SJCRH30 (cell line): ENCODE results near the gene HIPK2. TPM values are rescaled to one million over a fixed set of nuclear protein-coding genes. Genes with fewer than 3 reads are reported as not detected.
A peak's percentile ranks its signal among the peaks of the same experiment; 100 is the strongest.

ENCODE experiments used
- DNase-seq, 2 experiments: peaks; one replicate each; pipeline ENCODE4 v3.0.0-alpha.2; 2015 to 2020
- H3K27ac ChIP-seq: fragments of 250-450 bp; sonication (Bioruptor Pico); 2 replicates; pipeline ENCODE4 v1.5.1; 2020; ENCODE audit warnings: mild to moderate bottlenecking, moderate library complexity
- H3K27me3 ChIP-seq: fragments of 250-450 bp; sonication (Bioruptor Pico); 2 replicates; pipeline ENCODE4 v1.5.1; 2020; ENCODE audit warnings: mild to moderate bottlenecking, moderate library complexity
- H3K36me3 ChIP-seq: fragments of 250-450 bp; sonication (Bioruptor Pico); 2 replicates; pipeline ENCODE4 v1.5.1; 2020; ENCODE audit warnings: mild to moderate bottlenecking, moderate library complexity
- H3K4me1 ChIP-seq: fragments of 250-450 bp; sonication (Bioruptor Pico); 2 replicates; pipeline ENCODE4 v1.5.1; 2020; ENCODE audit warnings: mild to moderate bottlenecking, moderate library complexity
- H3K4me3 ChIP-seq: fragments of 250-450 bp; sonication (Bioruptor Pico); 2 replicates; pipeline ENCODE4 v1.5.1; 2020; ENCODE audit warnings: mild to moderate bottlenecking, moderate library complexity
- H3K9me3 ChIP-seq: fragments of 250-450 bp; sonication (Bioruptor Pico); replicated peaks from 2 replicates; pipeline ENCODE4 v1.5.1; 2020; ENCODE audit warnings: mild to moderate bottlenecking, moderate library complexity
- total RNA-seq: library from RNA; depleted of rRNA; stranded (reverse); fragments of >200 nt; shearing (Covaris generic); gene quantifications from 2 replicates; pipeline ENCODE4 v1.2.3, GENCODE V29; 2014

HIPK2 gene
- total RNA-seq, 1 experiment from 2014 or later = 17.2 TPM

- H3K36me3 ChIP-seq = no peaks in the 10 kb centered on the region
- H3K4me1 ChIP-seq = peaks cover 16% of the 10 kb centered on the region
- no peak for DNase-seq
- no peak overlapping the region for H3K27ac ChIP-seq
- no peaks in the 10 kb centered on the region for H3K27me3 ChIP-seq
- H3K9me3 ChIP-seq = no peaks in the 10 kb centered on the region
- H3K4me3 ChIP-seq = no peak overlapping the region
These were observed 121.4 kb downstream of the HIPK2 start for GRCh38 chr7:139656387-139656786.

DNA sequence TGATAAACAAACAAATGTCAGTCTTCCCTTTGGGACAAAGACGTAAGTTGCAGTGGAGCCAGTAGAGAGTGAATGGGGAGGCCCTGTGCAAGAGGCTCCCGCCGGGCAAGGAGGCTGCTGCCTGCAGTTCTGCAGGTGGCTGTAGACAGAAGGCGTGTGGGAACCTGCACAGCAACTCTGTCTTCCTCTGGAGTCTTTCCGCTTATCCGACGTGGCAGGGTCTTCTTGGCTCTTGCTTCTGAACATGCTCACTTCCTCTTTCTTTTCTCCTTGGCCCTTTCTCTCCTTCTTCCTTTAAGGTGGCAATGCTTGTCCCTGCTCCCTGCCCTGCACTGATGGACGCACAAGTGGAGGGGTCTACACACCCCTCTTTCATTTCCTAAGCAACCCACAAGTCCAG is 122.5 kb downstream of the HIPK2 start:
- H3K27ac ChIP-seq = no peak overlapping the region
- H3K27me3 ChIP-seq = no peaks in the 10 kb centered on the region
- peaks cover 16% of the 10 kb centered on the region for H3K4me1 ChIP-seq
- no peak overlapping the region for H3K4me3 ChIP-seq
- H3K36me3 ChIP-seq = no peaks in the 10 kb centered on the region
- H3K9me3 ChIP-seq = no peaks in the 10 kb centered on the region
- DNase-seq = no peak

DNA sequence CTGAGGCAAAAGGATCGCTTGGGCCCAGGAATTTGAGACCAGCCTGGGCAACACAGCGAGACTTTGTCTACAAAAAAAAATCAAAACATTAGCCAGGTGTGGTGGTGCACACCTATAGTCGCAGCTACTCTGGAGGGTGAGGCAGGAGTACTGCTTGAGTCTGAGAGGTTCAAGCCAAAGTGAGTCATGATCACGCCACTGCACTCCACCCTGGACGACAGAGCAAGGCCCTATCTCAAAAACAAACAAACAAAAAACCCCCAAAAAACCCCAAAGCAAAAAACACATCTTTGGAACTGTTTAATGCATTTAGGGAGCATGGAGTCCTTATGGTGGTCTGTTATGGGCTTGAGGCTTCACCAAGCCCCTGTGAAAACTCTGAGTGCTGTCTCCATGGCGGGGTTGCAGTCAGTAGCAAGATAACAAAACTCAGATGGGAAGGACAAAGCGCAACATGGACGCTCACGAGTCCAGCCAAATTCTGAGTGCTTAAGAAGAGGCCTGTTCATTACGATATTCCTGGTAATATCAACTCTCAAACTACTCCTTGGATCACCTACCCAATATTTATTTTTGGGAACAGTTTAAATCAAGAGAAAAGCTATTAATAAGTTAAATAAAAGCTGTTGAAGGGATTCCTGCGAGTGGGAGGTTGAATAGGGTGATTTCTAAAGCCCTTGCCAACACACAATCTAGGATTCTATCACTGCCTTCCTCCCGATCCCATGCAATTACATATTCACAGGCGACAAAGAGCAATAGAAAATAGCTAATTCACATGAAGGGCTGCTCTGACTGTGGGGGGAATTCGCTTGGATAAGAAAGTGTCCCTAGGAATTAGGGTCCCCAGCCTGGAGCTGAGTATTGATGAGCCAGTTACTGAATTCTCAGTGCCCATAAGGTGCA is 123.3 kb downstream of the HIPK2 start:
- Histone ChIP-seq H3K4me3 (no peak overlapping the region), H3K27ac (peak overlapping the region; percentile 67; the same call in 1 of the 2 replicates), H3K4me1 (peaks cover 16% of the 10 kb centered on the region), H3K9me3 (no peaks in the 10 kb centered on the region), H3K27me3 (no peaks in the 10 kb centered on the region), H3K36me3 (no peaks in the 10 kb centered on the region)
- no peak for DNase-seq

- Histone ChIP-seq H3K36me3 (no peaks in the 10 kb centered on the region), H3K9me3 (no peaks in the 10 kb centered on the region), H3K27me3 (no peaks in the 10 kb centered on the region), H3K4me1 (peaks cover 16% of the 10 kb centered on the region), H3K4me3 (no peak overlapping the region), H3K27ac (no peak overlapping the region)
- DNase-seq = no peak
These were observed 125.9 kb downstream of the HIPK2 start for GRCh38 chr7:139651914-139652313.

GRCh38 chr7:139651308-139651707 is 126.5 kb downstream of the HIPK2 start:
- Histone ChIP-seq H3K36me3 (no peaks in the 10 kb centered on the region), H3K9me3 (no peaks in the 10 kb centered on the region), H3K4me3 (no peak overlapping the region), H3K4me1 (peaks cover 16% of the 10 kb centered on the region), H3K27ac (no peak overlapping the region), H3K27me3 (no peaks in the 10 kb centered on the region)
- no peak for DNase-seq

- no peak overlapping the region for H3K27ac ChIP-seq
- H3K36me3 ChIP-seq = no peaks in the 10 kb centered on the region
- H3K4me3 ChIP-seq = no peak overlapping the region
- H3K4me1 ChIP-seq = peaks cover 16% of the 10 kb centered on the region
- no peaks in the 10 kb centered on the region for H3K9me3 ChIP-seq
- no peaks in the 10 kb centered on the region for H3K27me3 ChIP-seq
- no peak for DNase-seq
These were observed 127.2 kb downstream of the HIPK2 start for GRCh38 chr7:139650429-139651100.

DNA sequence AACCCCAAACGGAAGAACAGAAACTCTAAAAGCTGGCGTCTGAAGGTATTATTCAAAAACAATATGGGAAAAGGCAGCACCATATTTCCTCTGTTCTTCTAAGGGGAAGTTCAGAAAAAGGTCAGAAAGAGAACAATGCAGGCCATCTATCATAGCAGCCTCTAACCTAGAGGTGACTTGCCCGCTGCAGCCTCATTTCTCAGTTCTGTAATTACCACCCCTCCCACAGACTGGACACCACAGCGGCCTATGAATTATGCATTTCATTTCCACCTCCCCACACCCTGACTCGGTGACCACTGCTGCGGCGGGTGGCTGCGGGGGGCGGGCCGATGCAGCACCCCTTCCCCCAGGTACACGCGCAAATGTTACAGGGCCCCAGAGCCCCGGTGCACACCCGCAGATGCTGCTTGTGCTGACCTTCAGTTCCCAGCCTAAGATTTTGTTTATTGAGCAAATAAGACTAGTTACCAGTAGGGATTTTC is 128.8 kb downstream of the HIPK2 start:
- H3K27me3 ChIP-seq = no peaks in the 10 kb centered on the region
- H3K9me3 ChIP-seq = no peaks in the 10 kb centered on the region
- H3K36me3 ChIP-seq = no peaks in the 10 kb centered on the region
- DNase-seq = no peak
- no peak overlapping the region for H3K27ac ChIP-seq
- peaks cover 15% of the 10 kb centered on the region for H3K4me1 ChIP-seq
- H3K4me3 ChIP-seq = no peak overlapping the region

DNA sequence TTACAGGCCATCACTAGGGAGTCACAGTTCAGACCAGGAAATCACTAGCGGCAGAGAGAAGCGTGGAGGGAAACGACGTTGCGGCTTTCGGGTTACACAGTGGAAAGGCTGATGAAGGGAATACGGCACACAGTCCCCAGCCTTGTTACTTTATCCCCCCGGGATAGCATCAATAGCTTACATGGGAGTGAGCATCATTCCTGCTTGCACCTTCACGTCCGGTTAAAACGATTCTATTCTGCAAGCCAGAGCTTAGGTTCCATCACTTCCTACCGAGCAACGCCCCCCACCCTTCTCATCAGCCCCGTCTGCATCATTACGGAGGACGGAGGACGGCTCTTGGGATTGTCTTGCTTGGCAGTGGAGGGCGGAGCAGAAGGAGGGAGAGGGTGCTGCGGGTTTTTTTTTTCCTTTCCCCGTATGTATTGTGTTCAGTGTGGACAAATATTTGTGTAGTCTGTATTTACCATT is 129.4 kb downstream of the HIPK2 start:
- peaks cover 10% of the 10 kb centered on the region for H3K4me1 ChIP-seq
- no peaks in the 10 kb centered on the region for H3K9me3 ChIP-seq
- no peak overlapping the region for H3K27ac ChIP-seq
- H3K4me3 ChIP-seq = no peak overlapping the region
- H3K36me3 ChIP-seq = no peaks in the 10 kb centered on the region
- H3K27me3 ChIP-seq = no peaks in the 10 kb centered on the region
- no peak for DNase-seq

DNA sequence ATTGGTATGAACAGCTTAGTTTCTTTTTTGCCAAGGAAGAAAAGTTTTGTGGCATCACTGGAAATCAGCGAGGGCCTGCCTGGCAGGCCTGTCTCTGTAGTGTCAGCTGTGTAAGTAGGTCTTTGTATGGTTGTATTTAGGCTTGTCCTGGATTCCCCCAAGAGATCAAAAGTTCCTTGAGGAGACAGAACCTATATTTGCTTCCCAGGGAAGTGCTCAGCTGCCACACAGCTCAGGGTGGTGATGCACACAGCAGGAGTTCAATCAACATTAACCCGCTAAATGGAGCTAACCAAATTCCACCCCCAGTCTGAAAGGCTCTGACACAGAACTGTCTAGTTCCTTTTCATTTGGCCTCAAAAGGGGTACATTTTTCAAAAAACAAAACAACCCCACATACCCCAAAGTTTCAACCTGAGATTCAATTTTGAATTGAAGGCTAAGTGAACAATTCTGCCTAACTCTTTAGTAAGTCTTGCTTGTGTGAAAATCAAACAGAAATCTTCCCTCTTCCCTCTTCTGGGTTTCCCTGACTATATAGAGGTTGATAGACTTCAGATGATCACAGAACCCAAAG is 129.9 kb downstream of the HIPK2 start:
- H3K4me1 ChIP-seq = peaks cover 7% of the 10 kb centered on the region
- H3K27ac ChIP-seq = no peak overlapping the region
- H3K27me3 ChIP-seq = no peaks in the 10 kb centered on the region
- no peaks in the 10 kb centered on the region for H3K36me3 ChIP-seq
- H3K4me3 ChIP-seq = no peak overlapping the region
- DNase-seq = no peak
- H3K9me3 ChIP-seq = no peaks in the 10 kb centered on the region

DNA sequence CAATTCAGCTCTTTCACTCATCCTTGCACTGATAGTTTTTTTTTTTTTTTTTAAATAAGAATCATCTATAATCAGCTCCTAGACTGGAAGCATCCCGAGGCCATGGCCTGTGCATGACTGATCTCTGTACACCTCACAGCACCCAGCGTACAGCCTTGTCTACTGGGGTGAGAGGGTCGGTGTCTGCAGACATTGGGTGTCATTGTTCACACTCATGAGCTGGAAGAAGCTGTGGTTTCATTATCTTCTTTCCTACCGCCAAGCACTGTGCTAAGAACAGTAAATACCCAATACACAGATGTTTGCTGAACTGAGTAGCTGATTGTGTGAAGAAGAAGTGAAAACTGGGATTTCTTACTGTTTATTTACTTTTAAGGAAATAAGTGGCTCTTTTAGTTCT is 130.7 kb downstream of the HIPK2 start:
- Histone ChIP-seq H3K9me3 (no peaks in the 10 kb centered on the region), H3K27ac (no peak overlapping the region), H3K36me3 (no peaks in the 10 kb centered on the region), H3K4me1 (peaks cover 2% of the 10 kb centered on the region; the same call in 1 of the 2 replicates), H3K4me3 (no peak overlapping the region), H3K27me3 (no peaks in the 10 kb centered on the region)
- DNase-seq = no peak

DNA sequence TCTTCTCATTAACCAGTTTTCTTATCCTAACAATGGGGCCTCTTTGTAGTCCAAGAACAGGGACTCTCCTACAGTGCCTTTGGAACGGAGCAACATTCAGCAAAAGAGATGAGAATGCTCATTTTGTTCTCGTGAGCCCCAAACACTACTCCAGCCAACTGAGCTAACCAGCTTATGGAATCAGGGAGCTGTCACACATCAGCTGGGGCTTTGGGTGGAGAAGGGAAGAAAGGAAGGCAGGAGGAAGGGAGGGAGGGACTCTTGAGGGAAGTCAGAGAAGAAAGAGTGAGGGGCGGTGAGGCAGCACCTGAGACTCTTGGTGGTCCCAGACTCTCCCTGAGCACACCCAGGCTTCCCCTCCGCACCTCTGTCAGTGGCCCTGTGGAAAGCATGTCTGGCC is 131.2 kb downstream of the HIPK2 start:
- DNase-seq = no peak
- H3K27ac ChIP-seq = no peak overlapping the region
- no peaks in the 10 kb centered on the region for H3K36me3 ChIP-seq
- no peaks in the 10 kb centered on the region for H3K4me1 ChIP-seq
- no peaks in the 10 kb centered on the region for H3K9me3 ChIP-seq
- no peaks in the 10 kb centered on the region for H3K27me3 ChIP-seq
- H3K4me3 ChIP-seq = no peak overlapping the region

DNA sequence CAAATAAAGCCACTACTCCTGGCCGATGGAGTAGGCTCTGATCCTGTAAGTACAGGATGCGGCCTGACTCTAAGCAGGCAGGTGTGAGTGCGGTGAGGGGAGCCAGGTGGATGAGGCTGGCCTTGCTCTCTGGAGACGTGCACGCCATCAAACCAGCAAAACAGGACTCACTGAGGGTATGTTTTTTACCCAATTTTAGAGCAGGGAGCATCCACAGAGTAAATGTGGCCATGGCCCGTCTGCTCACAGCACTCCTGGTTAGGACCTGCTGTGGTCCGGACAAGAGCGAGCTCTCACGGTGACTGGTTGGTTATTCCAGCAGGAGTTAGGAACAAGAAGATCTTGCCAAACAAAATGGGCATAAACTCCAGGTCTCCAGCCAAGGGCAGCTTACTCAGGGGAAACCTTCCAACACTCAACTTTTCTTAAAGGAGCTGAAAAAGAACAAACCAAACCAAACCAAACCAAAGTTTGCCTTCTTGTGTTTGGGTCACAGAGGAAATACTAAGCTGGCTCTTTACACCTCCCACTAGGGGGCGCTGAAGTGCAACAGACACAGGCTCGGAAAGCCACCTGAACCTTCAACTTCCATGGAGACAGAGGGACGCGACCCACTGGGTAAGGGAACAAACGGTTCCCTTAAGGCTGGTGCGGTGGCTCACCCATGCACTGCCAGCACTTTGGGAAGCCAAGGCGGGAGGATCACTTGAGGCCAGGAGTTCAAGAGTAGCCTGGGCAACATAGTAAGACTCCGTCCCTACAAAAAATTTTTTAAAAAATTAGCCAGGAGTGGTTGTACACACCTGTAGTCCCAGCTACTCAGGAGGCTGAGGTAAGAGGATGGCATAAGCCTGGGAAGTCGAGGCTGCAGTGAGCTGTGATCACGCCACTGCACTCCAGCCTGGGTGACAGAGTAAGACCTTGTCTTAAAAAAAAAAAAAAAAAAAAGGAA is 131.9 kb downstream of the HIPK2 start:
- Histone ChIP-seq H3K27ac (no peak overlapping the region), H3K4me1 (no peaks in the 10 kb centered on the region), H3K9me3 (no peaks in the 10 kb centered on the region), H3K27me3 (no peaks in the 10 kb centered on the region), H3K4me3 (no peak overlapping the region), H3K36me3 (no peaks in the 10 kb centered on the region)
- DNase-seq = peak; percentile 73 to 93

DNA sequence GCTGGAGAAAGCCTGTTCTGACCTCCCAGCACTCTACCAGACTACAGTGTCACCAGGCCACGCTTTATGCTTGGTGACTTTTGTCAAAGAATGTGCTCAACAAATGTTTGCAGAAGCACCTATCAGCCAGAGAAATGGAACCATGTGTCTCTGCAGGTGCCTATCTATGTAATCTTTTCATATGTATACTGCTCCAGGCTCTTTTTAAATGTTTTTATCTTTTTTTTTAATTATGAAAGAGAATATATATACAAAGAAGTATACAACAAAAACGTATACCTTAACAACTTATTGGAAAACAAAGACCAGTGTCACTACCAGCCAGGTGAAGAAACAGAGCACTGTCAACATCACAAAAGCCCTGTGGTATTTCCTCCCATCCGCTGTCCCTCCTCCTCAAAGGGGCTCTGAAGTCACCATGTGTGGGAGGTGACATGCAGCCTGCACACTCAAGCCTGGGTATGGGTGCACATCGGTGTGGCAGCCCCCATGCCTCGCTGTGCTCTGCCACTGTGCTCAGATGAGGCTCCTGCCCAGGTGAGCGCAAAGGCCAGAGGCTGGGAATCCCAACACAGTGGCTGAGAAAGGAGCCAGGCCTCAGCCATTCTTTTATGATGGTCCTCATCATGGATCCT is 133.7 kb downstream of the HIPK2 start:
- H3K9me3 ChIP-seq = no peaks in the 10 kb centered on the region
- no peaks in the 10 kb centered on the region for H3K36me3 ChIP-seq
- DNase-seq = no peak
- no peak overlapping the region for H3K27ac ChIP-seq
- H3K4me3 ChIP-seq = no peak overlapping the region
- H3K4me1 ChIP-seq = no peaks in the 10 kb centered on the region
- H3K27me3 ChIP-seq = no peaks in the 10 kb centered on the region

- H3K4me1 ChIP-seq = no peaks in the 10 kb centered on the region
- H3K27ac ChIP-seq = no peak overlapping the region
- no peaks in the 10 kb centered on the region for H3K36me3 ChIP-seq
- no peaks in the 10 kb centered on the region for H3K9me3 ChIP-seq
- H3K27me3 ChIP-seq = no peaks in the 10 kb centered on the region
- no peak overlapping the region for H3K4me3 ChIP-seq
- DNase-seq = no peak
These were observed 135.5 kb downstream of the HIPK2 start for GRCh38 chr7:139642283-139642682.
